ENCODE measurements around the gene HSFY1.
"Not testable (repeated sequence)": the region's sequence is repeated elsewhere in the genome, so short reads cannot be mapped to it uniquely, and the experiment has no call there.

HSFY1 gene

GRCh38 chrY:18546420-18546819, at the start of gene HSFY1:
Gene HSFY1, plus strand, starts transcription at chrY:18546720. Its CDS starts 68 bp downstream, at chrY:18546788.
- DNase-seq, result not testable (repeated sequence)

GRCh38 chrY:18504266-18504665, 42.3 kb upstream of the HSFY1 start:
- not testable (repeated sequence) for DNase-seq

GRCh38 chrY:18530995-18531655, 15.4 kb upstream of the HSFY1 start:
- not testable (repeated sequence) for DNase-seq

GRCh38 chrY:18538952-18539351, 7.6 kb upstream of the HSFY1 start:
- not testable (repeated sequence) for DNase-seq

- DNase-seq, result not testable (repeated sequence)
These were observed 6.6 kb downstream of the HSFY1 start for GRCh38 chrY:18553132-18553531.

GRCh38 chrY:18565915-18566314, 19.4 kb downstream of the HSFY1 start:
- DNase-seq, result not testable (repeated sequence)

Measured in activated effector memory CD4-positive, alpha-beta T cell treated with Interleukin-2 at 50 U/mL for 16 hours (primary cell).